HG02870 (cell line): ENCODE data around the gene TMEM176A.
"Not testable (repeated sequence)": the region's sequence is repeated elsewhere in the genome, so short reads cannot be mapped to it uniquely, and the experiment has no call there.

Experiments used
- ATAC-seq: cut with Tn5 transposase; IDR thresholded peaks from one replicate; pipeline ENCODE4 v1.9.1; 2021; ENCODE audit warnings: mild to moderate bottlenecking, moderate library complexity; ENCODE audit not compliant: unreplicated experiment

Gene TMEM176A

GRCh38 chr7:150800581-150801241, at the start of gene TMEM176A:
TMEM176A (plus strand) TSS chr7:150800769; CDS start chr7:150801551, 782 bp downstream.
- ATAC-seq: no peak

DNA sequence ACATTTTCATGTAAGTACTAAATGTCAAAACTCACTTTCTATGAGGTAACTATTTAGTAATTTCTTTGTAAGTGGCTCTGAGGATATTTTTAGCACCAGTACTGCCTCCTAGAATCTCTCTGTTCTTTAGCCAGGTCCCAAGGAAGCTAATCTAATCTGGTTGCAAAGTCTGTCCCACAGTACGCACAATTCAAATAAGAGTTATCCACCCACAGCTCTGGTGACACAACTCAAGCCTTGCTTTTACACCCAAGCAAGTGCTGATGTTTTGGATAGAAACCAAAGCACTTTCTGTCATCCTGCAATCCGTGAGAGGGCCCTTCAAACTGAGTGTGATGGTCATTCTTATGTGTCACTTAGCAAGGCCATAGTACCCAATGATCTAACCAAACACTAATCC, 48.9 kb upstream of the TMEM176A start:
- no peak for ATAC-seq

GRCh38 chr7:150753239-150753638, 47.3 kb upstream of the TMEM176A start:
- ATAC-seq: no peak

DNA sequence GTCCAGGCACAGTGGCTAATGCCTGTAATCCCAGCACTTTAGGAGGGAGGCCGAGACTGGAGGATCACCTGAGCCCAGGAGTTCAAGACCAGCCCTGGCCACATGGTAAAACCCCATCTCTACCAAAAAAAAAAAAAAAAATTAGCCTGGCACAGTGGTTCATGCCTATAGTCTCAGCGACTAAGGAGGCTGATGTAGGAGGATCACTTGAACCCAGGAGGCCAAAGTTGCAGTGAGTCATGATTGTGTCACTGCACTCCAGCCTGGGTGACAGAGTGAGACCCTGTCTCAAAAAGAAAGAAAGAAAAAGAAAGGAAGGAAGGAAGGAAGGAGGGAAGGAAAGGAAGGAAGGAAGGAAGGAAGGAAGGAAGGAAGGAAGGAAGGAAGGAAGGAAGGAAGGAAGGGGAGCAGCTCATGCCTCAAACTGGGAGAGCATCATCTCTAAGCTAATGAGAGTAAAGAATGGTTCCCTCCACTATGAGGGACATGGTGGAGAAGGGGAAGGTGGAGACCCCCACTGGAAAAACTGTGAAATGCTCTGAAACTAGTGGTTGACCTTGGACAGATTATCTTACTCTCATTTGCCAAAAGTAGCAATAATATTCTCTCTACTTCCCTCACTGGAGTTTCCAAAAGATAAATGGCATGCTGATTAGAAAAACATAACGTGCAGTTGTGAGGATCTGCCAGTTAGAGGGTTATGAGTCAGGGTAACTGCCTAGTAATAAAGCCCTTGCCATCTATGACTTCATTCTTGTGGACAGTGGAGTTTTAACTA, 46.6 kb upstream of the TMEM176A start:
- peak; percentile 52 for ATAC-seq

- ATAC-seq: no peak
These were observed 45.6 kb upstream of the TMEM176A start for GRCh38 chr7:150754951-150755350.

GRCh38 chr7:150755473-150756099, 45.0 kb upstream of the TMEM176A start:
- peak; percentile 41 for ATAC-seq

DNA sequence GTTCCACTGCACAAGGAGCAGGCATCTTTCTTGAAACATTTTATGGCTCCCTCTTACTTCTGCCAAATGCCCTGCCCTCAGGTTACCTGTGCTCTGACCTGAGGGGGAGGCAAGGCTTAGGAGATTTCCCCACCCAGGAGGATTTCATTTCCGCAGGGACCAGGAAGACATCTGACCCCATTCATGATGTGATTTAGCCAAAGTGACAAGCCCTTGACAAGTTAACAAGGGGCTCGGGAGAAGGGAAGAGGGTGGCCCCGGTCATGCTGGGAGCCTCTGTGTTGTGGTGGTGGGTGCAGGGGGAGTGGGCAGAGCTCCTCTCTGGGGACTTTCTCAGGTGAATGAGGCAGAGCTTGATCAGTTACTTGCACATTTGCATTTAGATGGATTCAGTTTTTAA, 44.4 kb upstream of the TMEM176A start:
- no peak for ATAC-seq

DNA sequence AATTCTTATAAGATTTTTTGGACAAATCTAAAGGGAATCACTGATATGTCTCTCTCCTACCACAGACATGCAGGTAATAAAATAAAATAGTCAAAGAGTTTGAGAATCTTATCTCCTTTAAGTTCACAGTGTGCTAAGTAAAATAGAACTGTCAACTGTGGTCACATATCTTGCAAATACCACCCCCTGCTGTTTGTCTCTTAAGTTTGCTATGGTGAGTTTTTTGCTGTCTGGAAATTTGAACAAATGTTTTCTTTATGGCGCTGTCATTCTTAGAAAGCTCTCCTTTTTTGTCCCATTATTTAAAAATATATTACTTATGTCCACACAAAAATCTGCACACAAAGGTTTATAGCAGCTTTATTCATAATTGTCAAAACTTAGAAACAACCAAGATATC, 43.7 kb upstream of the TMEM176A start:
- ATAC-seq: no peak

DNA sequence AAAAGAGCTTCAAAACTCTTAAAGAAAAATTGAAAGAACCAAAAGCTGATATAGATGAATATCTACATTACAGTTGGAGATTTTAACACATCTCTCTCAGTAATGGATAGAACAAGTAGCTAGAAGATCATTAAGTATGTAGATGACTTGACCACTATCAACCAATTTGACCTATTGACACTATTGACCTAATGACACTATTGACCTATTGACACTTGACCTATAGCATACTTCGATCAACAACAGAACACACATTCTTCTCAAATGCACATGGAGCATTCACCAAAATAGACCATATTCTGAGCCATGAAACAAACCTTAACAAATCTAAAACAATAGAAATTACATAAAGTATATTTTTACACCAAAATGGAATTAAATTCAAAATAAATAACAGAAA, 41.1 kb upstream of the TMEM176A start:
- ATAC-seq: no peak

GRCh38 chr7:150766334-150766709, 34.2 kb upstream of the TMEM176A start:
- no peak for ATAC-seq

DNA sequence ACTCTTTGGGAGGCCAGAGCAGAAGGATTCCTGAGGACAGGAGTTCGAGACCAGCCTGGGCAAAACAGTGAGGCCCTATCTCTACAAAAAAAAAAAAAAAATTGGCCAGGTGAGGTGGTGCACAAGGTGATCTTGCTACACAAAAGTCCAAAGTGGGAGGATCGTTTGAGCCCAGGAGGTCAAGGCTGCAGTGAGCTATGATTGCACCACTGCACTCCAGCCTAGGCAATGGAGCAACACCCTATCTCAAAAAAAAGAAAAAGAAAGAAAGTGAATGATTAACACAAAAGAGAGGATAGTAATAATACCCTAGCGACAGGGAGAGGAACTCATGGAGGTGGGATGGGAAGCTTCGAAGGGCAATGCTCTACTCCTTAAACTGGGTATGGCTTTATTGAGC, 30.8 kb upstream of the TMEM176A start:
- no peak for ATAC-seq

- ATAC-seq: not testable (repeated sequence)
These were observed 26.4 kb upstream of the TMEM176A start for GRCh38 chr7:150774131-150774530.

DNA sequence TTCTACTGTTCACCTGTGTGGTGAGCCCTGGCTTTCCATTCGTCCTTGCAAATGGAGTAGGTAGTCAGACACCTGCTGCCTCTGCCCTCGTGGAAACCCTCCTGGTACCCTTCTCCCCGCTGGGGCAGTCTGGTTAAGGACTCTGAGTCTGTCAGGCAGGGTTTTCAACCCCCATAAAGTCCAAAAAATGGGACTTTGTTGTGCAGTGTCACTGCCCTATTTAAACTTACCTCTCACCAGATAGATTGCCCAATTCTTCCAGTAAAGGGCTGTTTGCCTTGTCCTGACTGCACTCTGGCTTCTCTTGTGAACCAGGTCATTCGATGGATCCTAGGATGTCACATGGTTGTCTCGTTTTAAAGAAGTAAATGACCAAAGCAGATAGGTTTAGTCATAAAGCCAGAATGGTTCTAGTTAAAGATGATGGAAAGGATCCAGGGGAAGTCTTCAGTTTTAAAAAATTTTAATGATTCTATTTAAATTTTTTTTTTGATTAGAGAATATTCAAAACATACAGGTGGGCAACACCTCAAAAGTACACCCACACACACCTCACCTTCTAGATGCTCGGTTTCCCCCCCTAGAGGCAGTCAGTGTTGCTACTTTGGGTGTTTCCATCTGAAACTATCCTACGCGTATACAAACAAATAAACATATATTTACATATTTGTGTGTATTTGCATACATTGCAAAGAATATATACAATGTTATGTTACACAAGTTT, 22.4 kb upstream of the TMEM176A start:
- no peak for ATAC-seq

GRCh38 chr7:150778738-150779301, 21.7 kb upstream of the TMEM176A start:
- no peak for ATAC-seq

DNA sequence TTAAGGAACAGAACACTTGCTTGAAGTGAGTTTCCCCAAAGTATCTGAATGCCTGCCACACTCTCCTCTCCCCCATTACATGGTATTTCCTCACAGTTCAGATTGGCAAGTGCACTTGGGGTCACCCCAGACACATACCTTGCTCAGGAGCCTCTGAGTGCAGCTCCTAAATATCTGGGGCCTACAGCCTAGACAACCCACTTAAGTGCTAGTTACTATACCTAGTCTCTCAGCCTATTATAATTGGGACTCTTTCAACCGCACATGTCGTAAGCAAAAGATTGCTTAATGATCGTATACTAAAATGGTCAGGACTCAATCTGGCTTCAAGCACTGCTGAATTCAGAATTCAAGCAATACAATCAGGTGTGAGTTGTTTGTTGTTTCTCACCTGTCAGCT, 20.3 kb upstream of the TMEM176A start:
- no peak for ATAC-seq

DNA sequence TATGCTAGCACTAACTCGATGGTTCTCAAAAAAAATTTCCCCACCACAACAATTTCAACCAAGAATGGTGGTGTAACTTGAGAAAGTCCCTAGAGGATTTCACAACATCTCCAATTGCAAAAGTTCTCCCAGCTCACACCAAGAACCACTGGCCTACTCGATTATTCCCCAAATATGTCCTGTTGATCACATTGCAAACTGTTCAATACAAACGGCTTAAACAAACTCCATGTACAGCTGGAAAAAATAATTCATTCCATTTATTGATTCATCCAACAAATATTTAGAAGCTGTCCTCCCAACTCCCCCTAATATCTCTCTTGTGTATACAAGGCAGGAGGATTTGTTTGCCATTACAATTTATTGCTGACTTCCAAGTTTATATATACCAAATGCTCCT, 19.5 kb upstream of the TMEM176A start:
- no peak for ATAC-seq

- no peak for ATAC-seq
These were observed 18.6 kb upstream of the TMEM176A start for GRCh38 chr7:150781961-150782360.

- no peak for ATAC-seq
These were observed 16.3 kb upstream of the TMEM176A start for GRCh38 chr7:150784120-150784736.

DNA sequence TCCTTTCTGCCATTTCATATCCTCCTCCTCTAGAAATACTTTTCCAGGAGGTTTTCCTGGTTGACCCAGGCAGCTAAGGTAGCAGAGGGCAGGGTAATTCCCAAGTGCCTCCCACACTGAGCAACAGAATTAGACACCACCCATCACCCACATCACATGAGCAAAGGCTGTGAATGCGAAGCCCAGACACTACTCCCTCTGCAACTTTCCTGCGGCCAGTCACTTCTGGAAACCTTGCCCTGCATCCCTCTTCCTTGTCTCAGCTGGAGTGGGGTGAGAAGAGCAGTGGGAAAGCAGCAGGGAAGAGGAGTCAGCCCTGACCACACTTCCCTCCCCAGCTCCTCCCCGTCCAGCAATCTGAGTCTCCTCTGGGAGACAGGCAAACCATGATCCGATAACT, 15.6 kb upstream of the TMEM176A start:
- ATAC-seq: no peak
